ENCODE results near the gene SRGAP2C.
A peak's percentile ranks its signal among the peaks of the same experiment; 100 is the strongest.
"Not testable (repeated sequence)": the region's sequence is repeated elsewhere in the genome, so short reads cannot be mapped to it uniquely, and the experiment has no call there.

SRGAP2C gene

GRCh38 chr1:121386319-121386948 lies 201.7 kb downstream of the SRGAP2C start:
- not testable (repeated sequence) for DNase-seq

- DNase-seq = not testable (repeated sequence)
Measured at GRCh38 chr1:121389895-121390560, 205.3 kb downstream of the SRGAP2C start.

GRCh38 chr1:121392130-121392529 lies 207.4 kb downstream of the SRGAP2C start:
- not testable (repeated sequence) for DNase-seq

DNA sequence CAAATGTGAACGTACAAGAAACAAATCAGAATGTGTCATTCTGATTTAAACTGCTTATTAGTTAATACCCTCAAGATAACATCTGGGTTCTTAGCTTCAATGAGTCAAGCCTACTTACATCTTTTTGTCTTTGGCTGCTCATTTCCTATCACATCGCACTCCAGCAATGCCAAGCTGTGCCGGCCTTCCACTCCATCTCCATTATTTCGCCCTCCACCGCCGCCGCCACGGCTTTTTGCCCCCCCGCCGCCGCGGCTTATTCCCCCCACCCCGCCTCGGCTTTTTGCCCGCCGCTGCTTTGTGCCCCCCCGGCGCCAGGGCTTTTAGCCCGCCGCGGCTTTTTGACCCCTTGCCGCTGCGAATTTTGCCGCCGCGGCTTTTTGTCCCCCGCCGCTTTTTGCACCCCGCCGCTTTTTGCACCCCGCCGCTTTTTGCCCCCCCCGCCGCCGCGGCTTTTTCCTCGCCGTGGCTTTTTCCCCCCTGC lies 211.0 kb downstream of the SRGAP2C start:
- DNase-seq = peak; percentile 9

- peak; percentile 11 for DNase-seq
Measured at GRCh38 chr1:121396335-121397081, 211.7 kb downstream of the SRGAP2C start.

- DNase-seq = not testable (repeated sequence)
Measured at GRCh38 chr1:121397101-121397500, 212.3 kb downstream of the SRGAP2C start.

GRCh38 chr1:121399193-121399592 lies 214.4 kb downstream of the SRGAP2C start:
- DNase-seq = not testable (repeated sequence)

GRCh38 chr1:121400108-121400507 lies 215.3 kb downstream of the SRGAP2C start:
- not testable (repeated sequence) for DNase-seq

- DNase-seq = not testable (repeated sequence)
Measured at GRCh38 chr1:121400541-121401310, 216.0 kb downstream of the SRGAP2C start.

- not testable (repeated sequence) for DNase-seq
Measured at GRCh38 chr1:121401375-121401955, 216.7 kb downstream of the SRGAP2C start.

GRCh38 chr1:121403254-121403653 lies 218.5 kb downstream of the SRGAP2C start:
- not testable (repeated sequence) for DNase-seq

DNA sequence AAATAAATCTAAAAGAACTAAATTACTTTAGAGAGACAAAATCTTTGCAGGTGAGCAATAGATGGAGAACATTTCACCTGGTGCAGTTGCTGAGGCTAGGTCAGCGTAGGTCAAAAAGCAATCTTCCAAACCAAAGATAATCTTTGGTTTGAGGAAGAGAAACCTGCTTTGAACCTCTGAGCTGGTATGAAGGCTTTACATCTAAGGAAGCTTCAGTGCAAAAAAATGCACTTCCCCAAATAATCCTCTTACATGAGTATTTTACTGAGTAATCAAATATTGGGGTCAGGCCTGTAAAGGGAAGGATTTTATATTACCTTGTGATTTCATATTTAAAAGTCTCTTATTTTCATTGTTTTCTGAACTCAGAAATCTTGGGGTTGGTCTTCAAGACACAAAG lies 223.6 kb downstream of the SRGAP2C start:
- no peak for DNase-seq

- no peak for DNase-seq
Measured at GRCh38 chr1:121413821-121414220, 229.0 kb downstream of the SRGAP2C start.

GRCh38 chr1:121414905-121415304 lies 230.1 kb downstream of the SRGAP2C start:
- no peak for DNase-seq

GRCh38 chr1:121417325-121417923 lies 232.6 kb downstream of the SRGAP2C start:
- no peak for DNase-seq

GRCh38 chr1:121418369-121419049 lies 233.7 kb downstream of the SRGAP2C start:
- no peak for DNase-seq

DNA sequence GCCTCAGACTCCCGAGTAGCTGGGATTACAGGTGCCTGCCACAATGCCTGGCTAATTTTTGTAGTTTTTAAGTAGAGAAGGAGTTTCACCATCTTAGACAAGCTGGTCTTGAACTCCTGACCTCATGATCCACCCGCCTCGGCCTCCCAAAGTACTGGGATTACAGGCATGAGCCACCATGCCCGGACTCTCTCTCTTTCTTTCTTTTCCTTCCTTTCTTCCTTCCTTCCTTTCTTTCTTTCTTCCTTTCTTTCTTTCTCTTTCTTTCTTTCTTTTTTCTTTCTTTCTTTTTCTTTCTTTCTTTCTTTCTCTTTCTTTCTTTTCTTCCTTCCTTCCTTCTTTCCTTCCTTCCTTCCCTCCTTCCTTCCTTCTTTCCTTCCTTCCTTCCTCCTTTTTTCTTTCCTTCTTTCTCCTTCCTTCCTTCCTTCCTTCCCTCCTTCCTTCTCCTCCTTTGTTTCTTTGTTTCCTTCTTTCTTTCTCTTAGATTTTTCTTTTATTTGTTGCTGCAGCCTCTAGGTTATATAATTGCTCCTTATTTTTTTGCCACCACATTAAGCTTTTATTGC lies 234.4 kb downstream of the SRGAP2C start:
- DNase-seq = not testable (repeated sequence)

DNA sequence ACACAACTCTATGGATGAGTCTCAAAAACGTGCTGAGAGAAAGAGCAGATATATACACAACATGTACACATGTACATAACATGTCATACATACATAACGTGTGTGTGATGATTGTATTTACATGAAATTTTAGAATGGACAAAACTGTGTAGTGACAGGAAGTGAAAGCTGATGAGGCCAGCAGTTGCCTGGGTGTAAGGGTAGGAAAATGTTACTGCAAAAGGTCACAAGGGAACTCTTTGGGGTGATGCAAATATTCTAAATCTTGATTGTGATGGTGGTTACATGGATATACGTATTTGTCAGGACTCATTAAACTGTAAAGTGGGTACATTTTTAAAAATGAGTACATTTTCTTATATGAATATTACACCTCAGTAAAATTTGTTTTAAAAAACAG lies 236.7 kb downstream of the SRGAP2C start:
- not testable (repeated sequence) for DNase-seq

- DNase-seq = not testable (repeated sequence)
Measured at GRCh38 chr1:121423956-121424355, 239.2 kb downstream of the SRGAP2C start.

DNA sequence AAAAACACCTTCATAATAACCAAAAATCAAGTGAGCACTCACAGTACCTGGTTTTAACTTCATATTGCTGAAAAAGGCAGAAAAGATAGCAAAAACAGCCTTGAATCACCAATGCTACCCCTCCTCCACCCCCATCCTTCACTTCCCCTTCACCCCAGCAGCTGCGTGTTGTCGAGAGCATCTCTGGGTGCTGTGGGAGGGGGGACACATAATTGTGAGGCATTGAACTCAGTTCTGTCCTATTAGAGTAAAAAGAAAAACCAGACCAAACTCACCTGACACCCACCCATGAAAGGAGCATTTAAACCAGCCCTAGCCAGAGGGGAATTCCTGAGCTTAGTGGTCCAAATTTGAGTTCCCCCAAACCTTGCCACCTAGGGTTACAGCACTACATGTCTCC lies 248.7 kb downstream of the SRGAP2C start:
- DNase-seq = not testable (repeated sequence)

DNA sequence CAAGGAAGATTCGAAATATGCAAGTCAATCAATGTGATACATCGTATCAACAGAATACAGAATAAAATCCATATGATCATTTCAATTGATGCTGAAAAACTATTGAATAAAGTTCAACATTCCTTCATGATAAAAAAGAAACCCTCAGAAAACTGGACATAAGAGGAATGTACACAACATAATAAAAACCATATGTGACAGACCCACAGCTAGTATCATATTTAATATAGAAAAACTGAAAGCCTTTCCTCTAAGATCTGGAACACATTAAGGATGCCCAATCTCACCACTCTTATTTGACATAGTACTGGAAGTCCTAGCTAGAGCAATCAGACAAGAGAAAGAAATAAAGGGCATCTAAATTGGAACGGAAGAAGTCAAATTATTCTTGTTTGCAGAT lies 254.1 kb downstream of the SRGAP2C start:
- DNase-seq = not testable (repeated sequence)

Measured in activated CD4-positive, alpha-beta T cell treated with anti-CD3 and anti-CD28 coated beads, Interleukin-2, amount 50 U/mL, for 1 hour (primary cell).